ENCODE results near the gene ABLIM1. TPM values are rescaled to one million over a fixed set of nuclear protein-coding genes. Genes with fewer than 3 reads are reported as not detected.

ABLIM1 gene
- total RNA-seq, 1 donor from 2014 or later, result 70.0 TPM

- Histone ChIP-seq H3K36me3 (ENCODE audit: insufficient read depth, low read length) (no peaks in the 10 kb centered on the region), H3K9ac (ENCODE audit: low read length) (peak overlapping the region; percentile 19), H3K27me3 (ENCODE audit: insufficient read depth, low read length) (no peaks in the 10 kb centered on the region), H3K4me3 (ENCODE audit: insufficient read depth, low read depth, low read length) (no peak overlapping the region), H4K20me1 (ENCODE audit: insufficient read depth, low read length) (no peaks in the 10 kb centered on the region), H3K4me2 (ENCODE audit: low read length) (peak overlapping the region; percentile 58), H3K27ac (ENCODE audit: low read depth, low read length) (peak overlapping the region; percentile 82), H3K79me2 (ENCODE audit: insufficient read depth, low read length) (no peaks in the 10 kb centered on the region), H3K9me3 (ENCODE audit: insufficient read depth, low read depth, low read length) (no peaks in the 10 kb centered on the region), H3K4me1 (ENCODE audit: insufficient read depth, low read length) (peaks cover 43% of the 10 kb centered on the region), H2AFZ (ENCODE audit: low read depth, low read length) (no peak overlapping the region)
- H3K4me3 Mint-ChIP-seq (ENCODE audit: unreplicated experiment), result no peak overlapping the region
- no peak for TF ChIP-seq EZH2 (IDR thresholded peaks at IDR 0.05; ENCODE audit: insufficient read depth, low read length)
- TF ChIP-seq, protein P1, sequence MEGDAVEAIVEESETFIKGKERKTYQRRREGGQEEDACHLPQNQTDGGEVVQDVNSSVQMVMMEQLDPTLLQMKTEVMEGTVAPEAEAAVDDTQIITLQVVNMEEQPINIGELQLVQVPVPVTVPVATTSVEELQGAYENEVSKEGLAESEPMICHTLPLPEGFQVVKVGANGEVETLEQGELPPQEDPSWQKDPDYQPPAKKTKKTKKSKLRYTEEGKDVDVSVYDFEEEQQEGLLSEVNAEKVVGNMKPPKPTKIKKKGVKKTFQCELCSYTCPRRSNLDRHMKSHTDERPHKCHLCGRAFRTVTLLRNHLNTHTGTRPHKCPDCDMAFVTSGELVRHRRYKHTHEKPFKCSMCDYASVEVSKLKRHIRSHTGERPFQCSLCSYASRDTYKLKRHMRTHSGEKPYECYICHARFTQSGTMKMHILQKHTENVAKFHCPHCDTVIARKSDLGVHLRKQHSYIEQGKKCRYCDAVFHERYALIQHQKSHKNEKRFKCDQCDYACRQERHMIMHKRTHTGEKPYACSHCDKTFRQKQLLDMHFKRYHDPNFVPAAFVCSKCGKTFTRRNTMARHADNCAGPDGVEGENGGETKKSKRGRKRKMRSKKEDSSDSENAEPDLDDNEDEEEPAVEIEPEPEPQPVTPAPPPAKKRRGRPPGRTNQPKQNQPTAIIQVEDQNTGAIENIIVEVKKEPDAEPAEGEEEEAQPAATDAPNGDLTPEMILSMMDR (IDR thresholded peaks at IDR 0.05; ENCODE audit: insufficient read depth, low read depth, low read length), result no peak
- no peaks in the 10 kb centered on the region for H3K9me3 Mint-ChIP-seq (ENCODE audit: unreplicated experiment)
- H3K27me3 Mint-ChIP-seq (ENCODE audit: low read depth, unreplicated experiment), result no peaks in the 10 kb centered on the region
- peaks cover 61% of the 10 kb centered on the region for H3K4me1 Mint-ChIP-seq (ENCODE audit: low read depth, unreplicated experiment)
- H3K27ac Mint-ChIP-seq (ENCODE audit: unreplicated experiment), result no peak overlapping the region
- DNase-seq (ENCODE audit: low read depth) (peak; percentile 49), FAIRE-seq (no peak)
- H3K36me3 Mint-ChIP-seq (ENCODE audit: low read depth, unreplicated experiment), result no peaks in the 10 kb centered on the region
These were observed 25.1 kb upstream of the ABLIM1 start for GRCh38 chr10:114683162-114683561.

GRCh38 chr10:114682532-114682931 is 24.5 kb upstream of the ABLIM1 start:
- Histone ChIP-seq H3K9me3 (ENCODE audit: insufficient read depth, low read depth, low read length) (no peaks in the 10 kb centered on the region), H3K27ac (ENCODE audit: low read depth, low read length) (peak overlapping the region; percentile 82), H3K4me1 (ENCODE audit: insufficient read depth, low read length) (peaks cover 43% of the 10 kb centered on the region), H3K9ac (ENCODE audit: low read length) (no peak overlapping the region), H3K36me3 (ENCODE audit: insufficient read depth, low read length) (no peaks in the 10 kb centered on the region), H4K20me1 (ENCODE audit: insufficient read depth, low read length) (no peaks in the 10 kb centered on the region), H3K4me2 (ENCODE audit: low read length) (peak overlapping the region; percentile 58), H3K27me3 (ENCODE audit: insufficient read depth, low read length) (no peaks in the 10 kb centered on the region), H2AFZ (ENCODE audit: low read depth, low read length) (no peak overlapping the region), H3K79me2 (ENCODE audit: insufficient read depth, low read length) (no peaks in the 10 kb centered on the region), H3K4me3 (ENCODE audit: insufficient read depth, low read depth, low read length) (no peak overlapping the region)
- Mint-ChIP-seq H3K4me3 (ENCODE audit: unreplicated experiment) (no peak overlapping the region), H3K9me3 (ENCODE audit: unreplicated experiment) (no peaks in the 10 kb centered on the region), H3K4me1 (ENCODE audit: low read depth, unreplicated experiment) (peaks cover 60% of the 10 kb centered on the region), H3K27ac (ENCODE audit: unreplicated experiment) (no peak overlapping the region), H3K36me3 (ENCODE audit: low read depth, unreplicated experiment) (no peaks in the 10 kb centered on the region), H3K27me3 (ENCODE audit: low read depth, unreplicated experiment) (no peaks in the 10 kb centered on the region)
- no peak for DNase-seq (ENCODE audit: low read depth)
- no peak for FAIRE-seq
- no peak for TF ChIP-seq EZH2 (IDR thresholded peaks at IDR 0.05; ENCODE audit: insufficient read depth, low read length)
- TF ChIP-seq, protein P1 (IDR thresholded peaks at IDR 0.05; ENCODE audit: insufficient read depth, low read depth, low read length), result no peak

DNA sequence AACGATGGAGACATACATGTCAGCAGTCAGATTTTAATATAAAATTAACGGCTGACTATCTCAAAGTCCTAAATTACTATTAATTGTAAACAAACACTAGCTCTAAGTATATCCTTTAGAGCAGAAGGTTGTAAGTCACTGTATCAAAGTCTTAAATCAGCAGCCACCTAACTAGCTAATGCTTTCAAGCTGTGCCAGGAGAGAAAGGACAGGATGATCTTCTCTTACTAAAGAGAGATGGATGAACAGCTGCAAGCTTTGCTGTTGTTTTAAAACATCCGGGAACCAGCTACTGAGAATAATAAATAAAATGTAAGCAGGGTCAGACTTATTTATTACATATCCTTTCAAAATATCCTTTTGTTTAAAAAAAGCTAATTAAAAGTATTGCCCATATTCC is 24.0 kb upstream of the ABLIM1 start:
- no peaks in the 10 kb centered on the region for H3K27me3 ChIP-seq (ENCODE audit: insufficient read depth, low read length)
- no peak overlapping the region for H2AFZ ChIP-seq (ENCODE audit: low read depth, low read length)
- H3K27ac ChIP-seq (ENCODE audit: low read depth, low read length), result no peak overlapping the region
- Mint-ChIP-seq H3K4me1 (ENCODE audit: low read depth, unreplicated experiment) (peaks cover 59% of the 10 kb centered on the region), H3K27ac (ENCODE audit: unreplicated experiment) (no peak overlapping the region), H3K9me3 (ENCODE audit: unreplicated experiment) (no peaks in the 10 kb centered on the region), H3K4me3 (ENCODE audit: unreplicated experiment) (no peak overlapping the region), H3K36me3 (ENCODE audit: low read depth, unreplicated experiment) (no peaks in the 10 kb centered on the region), H3K27me3 (ENCODE audit: low read depth, unreplicated experiment) (no peaks in the 10 kb centered on the region)
- H3K36me3 ChIP-seq (ENCODE audit: insufficient read depth, low read length), result no peaks in the 10 kb centered on the region
- H3K9ac ChIP-seq (ENCODE audit: low read length), result no peak overlapping the region
- FAIRE-seq, result no peak
- no peak for DNase-seq (ENCODE audit: low read depth)
- peaks cover 43% of the 10 kb centered on the region for H3K4me1 ChIP-seq (ENCODE audit: insufficient read depth, low read length)
- H3K4me3 ChIP-seq (ENCODE audit: insufficient read depth, low read depth, low read length), result no peak overlapping the region
- H4K20me1 ChIP-seq (ENCODE audit: insufficient read depth, low read length), result no peaks in the 10 kb centered on the region
- H3K9me3 ChIP-seq (ENCODE audit: insufficient read depth, low read depth, low read length), result no peaks in the 10 kb centered on the region
- no peak overlapping the region for H3K4me2 ChIP-seq (ENCODE audit: low read length)
- no peaks in the 10 kb centered on the region for H3K79me2 ChIP-seq (ENCODE audit: insufficient read depth, low read length)
- TF ChIP-seq, protein P1 (IDR thresholded peaks at IDR 0.05; ENCODE audit: insufficient read depth, low read depth, low read length), result no peak
- no peak for TF ChIP-seq EZH2 (IDR thresholded peaks at IDR 0.05; ENCODE audit: insufficient read depth, low read length)
